ENCODE data around the gene AGBL1.
"Not testable (repeated sequence)": the region's sequence is repeated elsewhere in the genome, so short reads cannot be mapped to it uniquely, and the experiment has no call there.

AGBL1 gene

DNA sequence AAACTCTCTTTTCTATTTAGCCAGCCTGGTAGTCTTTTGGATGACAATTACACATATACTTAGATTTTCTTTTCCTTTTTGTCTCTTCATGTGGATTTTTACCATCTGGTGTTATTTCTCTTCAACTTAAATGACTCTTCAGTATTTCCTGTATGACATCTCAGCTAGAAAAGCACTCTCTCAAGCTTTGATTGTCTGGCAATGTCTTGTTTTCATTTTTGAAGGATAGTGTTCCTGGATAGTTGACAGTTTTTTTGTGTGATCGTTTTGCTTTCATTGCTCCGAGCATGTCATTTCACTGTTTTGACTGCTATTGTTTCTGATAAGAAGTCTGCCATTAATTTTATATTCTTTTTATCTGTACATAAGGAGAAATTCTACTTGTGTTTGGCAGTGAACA is 766.4 kb downstream of the AGBL1 start:
- DNase-seq, result no peak

DNA sequence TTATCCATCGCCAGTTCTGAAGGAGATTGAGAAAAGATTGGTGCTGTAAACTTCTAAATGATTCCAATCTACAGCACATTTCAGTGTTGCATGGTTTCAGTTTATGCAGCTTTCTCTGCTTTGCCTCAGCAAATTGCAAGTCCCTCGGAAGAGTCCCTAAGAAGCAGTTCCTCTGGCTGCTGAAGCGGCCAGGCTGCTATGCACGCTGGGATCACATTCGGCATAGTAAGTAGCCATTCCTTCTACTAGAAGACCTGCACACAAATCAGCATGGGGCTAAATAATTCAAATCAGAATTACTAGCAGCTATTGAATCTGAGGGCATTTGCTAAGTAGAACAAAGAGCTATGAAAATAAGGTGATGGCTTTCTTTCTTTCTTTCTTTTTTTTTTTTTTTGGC is 769.5 kb downstream of the AGBL1 start:
- DNase-seq, result no peak

DNA sequence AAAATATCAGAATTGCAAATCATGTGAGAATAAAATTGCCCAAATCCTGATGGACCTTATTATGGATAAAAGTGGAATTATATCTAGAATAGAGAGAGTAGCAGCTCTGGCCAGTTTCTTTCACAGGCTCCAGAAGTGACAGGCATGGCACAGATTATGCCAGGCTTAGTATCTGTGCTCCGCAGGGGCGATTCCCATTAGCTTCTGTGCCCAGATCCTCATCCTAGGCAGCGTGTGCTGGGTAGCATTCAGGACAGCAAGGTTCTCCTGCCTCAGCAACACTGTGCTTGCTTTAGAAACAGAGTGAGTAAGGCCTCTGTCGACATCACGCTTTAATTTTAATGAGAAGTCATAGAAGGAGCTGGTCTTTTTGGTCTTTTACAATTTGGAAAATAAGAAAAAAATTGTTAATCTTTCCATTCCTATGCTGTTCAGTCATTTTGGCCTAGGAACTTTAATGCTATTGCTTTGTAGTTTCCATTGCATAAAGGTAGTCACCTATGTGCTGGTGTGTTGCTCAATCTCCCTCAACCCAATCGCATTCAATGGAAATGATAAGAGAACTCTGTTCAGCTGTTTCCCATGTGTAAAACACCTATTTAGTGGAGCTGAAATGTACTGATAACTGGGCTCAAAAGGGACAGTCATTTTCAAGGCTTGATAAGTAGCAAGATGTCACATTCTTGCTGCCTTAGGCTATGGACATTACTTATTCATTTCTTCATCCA is 770.1 kb downstream of the AGBL1 start:
- DNase-seq, result no peak

DNA sequence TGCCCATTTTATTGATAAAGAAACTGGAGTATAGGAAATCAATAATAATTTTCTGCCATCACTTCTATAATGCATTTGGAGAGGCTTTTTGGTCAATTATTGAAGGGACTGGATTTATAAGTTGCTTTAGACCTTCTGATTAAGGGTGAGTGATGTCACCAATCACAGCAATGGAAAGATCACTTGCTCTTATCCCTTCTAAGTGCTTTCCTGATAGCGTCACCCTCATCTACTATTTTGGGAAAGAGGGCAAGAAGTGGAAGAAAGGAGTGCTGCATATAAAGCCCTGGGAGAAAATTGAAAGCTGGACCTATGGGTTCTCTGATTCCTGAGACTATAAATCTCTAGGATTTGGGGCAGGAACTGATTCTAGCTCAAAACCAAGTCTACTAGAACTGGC is 771.3 kb downstream of the AGBL1 start:
- no peak for DNase-seq

DNA sequence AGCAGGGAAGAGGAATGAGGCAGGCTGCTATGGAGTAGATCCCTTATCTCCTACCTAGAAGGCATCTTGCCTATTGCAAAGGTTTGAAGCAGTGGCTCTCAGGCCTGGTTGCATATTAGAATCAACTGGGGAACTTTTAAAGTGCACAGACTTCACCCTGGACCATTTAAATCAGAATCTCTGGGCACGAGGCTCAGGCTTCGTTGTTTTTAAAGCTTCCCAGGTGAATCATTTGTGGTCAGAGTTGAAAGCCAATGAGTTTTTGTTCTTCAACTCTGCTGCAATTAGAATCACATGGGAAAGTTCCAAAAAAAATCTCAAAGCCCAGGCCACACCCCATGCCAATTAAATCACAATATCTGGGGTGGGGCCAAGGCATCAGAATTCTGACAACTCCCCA is 773.1 kb downstream of the AGBL1 start:
- DNase-seq, result no peak

DNA sequence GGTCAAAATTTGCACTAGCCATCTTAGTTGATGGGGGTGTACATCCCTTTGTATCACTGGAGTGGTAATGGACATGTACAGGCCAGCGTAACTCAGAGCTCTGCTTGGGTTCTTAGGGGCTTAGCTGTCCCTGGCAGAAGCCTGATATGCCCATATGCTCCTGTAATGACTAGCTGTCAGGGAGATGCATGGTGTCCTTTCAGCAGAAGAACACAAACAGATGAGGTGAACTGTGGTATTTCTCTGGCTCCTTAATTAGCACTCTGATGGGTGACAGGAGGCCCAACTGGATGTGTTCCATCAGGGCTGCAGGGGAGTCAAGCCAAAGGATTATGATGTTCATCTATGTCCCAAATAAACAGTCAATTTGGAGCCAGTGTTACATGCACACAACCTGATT is 774.5 kb downstream of the AGBL1 start:
- no peak for DNase-seq

DNA sequence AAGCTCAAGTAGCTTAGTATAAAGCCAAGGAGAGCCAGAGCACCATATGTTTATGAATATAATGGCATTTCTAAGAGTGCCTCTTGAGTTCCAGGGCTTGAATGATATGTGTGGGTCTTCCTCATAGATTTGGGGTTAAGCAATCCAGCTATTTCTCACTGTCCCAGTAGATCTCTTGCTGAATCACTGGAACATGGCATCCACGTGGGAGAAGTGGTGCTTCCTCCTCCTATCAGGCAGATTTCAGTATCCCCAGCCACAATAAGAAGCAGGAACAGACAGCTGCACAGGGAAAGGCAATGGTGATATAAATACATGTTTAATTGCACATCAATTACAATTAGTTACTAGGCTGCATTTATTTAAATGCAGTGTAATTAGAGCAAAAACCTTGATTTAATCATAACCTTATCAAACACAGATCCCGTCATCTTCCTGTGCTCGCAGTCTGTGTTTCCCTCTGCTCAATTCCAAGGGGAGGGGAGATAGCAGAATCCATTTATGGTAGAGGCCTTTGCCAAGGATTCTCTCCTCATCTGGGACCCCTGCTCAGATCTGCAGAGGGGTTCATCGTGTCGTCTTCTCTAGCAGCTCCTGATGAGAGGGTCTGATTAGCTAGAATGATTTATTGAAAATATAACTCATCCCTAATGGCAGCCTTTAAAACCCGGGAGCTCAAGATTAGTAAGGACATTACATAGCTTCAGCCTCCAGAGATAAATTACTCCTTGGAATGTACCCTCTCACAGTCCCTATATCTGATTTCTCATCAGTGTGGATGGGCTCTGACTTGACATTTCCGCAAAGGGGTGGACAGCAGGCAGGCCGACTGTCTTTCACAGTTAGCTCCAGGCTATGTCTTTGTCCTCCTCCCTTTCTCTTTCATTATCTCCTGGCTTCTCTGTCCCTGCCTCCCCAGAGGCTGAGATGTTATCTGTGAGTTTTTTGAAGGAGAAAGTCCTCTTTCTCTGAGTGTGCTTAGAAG is 775.9 kb downstream of the AGBL1 start:
- no peak for DNase-seq

DNA sequence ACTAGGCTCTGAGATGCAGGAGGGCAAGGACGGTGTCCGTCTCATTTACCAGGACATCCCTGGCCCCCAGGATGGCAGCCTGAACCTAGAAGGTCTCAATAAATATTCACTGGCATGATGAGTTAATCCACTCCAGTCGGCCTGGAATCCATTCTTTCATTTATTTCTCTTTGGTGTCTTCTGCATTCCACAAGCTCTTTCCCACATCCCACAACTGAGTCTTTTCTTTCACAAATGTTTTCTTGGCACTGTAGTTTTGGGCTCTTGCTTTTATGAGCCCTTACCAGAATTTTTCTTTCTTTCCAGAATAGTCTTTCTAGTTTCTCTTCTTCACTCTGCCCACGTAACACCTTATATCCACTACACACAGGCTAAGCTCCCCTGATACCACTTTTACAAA is 778.0 kb downstream of the AGBL1 start:
- DNase-seq, result no peak

DNA sequence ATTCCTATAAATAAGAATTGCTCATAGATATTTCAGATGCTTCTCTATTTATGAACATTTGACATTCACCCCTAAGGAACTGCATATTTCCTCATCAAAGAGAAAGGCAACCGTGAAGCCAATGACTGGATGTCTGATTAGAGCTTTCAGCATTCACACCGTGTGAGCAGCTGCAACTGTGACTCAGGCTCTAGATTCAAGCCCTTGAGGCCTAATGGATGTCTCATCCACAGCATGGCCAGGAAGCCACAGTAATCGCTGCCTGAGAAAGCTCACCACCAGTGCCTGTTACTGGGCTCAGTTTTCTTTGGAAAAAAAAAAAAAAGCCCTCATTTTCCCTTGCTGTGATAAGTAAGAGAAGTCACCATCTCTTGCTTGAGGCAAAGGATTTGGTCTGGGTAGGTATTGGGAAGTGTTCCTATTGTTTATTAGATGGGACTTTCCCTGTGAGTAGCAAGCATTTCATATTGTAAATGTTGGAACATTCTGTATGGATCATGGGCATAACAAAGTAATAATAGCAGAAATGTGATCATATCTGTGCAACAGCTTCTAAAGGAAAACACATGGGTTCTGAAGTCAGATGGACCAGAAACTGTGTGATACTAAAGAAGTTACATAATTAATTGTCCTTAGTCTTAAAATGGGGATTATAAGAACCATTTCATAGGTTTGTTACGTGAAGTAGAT is 783.7 kb downstream of the AGBL1 start:
- DNase-seq, result no peak

DNA sequence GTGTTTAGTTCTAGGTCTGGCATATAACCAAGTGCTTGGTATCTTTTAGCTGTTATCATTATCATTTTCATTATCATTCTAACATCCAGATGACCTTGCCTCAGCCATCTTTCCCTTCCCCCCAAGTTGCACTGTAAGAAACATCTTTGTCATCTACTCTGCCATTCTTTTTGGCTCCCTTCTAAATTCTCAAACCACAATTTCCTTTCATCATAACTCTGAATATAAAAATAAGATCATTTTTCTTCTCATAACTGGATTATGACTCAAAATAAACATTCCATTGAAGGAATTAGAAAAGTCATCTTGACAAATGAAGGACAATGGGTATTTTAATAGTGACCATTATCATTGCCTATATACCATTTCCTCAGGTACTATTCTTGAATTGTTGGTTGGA is 786.2 kb downstream of the AGBL1 start:
- no peak for DNase-seq

DNA sequence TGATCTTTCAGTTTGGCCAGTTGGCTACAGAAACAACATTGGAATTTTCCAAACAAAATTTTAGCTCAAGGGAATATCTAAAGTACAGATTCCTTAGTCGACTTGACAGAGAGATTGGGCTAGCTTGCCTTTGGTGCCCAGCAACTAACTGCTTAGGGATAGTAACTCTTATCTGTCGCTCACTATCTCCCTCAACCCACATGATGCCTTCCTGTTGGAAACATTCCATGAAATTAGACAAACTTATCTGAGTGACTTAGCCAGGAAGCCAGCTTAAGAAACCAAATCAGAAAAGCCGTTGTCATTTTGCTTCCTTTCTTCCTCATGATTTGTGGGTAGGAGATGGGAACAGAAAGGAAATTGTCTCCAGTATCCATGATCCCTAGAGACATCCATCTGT is 791.2 kb downstream of the AGBL1 start:
- no peak for DNase-seq

DNA sequence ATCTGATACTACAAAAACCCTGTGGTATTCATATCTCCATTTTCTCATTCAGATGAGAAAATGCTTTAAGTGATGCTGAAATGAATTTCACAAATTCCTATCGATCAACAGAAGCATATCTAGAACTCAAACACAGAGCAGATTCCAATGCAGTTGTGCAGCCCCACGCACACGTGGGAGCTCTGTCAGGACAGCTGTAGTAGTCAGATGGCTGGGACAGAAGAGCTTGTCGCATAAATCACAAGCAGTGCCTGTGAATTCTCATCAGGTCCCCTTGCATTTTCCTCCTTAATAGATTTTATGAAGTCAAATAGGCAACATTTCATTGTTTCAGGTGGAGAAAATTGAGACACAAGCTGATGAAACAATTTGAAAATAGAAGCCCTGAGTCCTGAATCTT is 792.3 kb downstream of the AGBL1 start:
- DNase-seq, result no peak

DNA sequence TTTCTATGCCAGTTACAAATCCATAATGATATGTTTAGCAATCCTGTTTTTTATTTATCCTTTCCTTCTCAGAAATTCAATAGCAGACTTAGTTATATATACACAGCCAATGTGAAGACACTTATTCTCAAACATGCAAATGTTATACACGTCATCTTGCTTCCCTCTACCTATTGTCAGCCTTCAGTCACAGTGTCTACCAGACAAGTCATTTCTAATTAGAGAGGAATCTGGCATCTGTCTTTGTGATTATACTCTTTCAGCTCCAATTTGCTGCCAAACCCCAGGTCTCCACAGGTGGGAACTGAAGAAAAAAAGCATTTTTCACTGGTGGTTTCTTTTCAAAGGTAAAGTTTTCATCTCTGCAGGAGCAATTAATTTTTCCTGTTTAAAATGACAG is 793.1 kb downstream of the AGBL1 start:
- DNase-seq, result no peak

DNA sequence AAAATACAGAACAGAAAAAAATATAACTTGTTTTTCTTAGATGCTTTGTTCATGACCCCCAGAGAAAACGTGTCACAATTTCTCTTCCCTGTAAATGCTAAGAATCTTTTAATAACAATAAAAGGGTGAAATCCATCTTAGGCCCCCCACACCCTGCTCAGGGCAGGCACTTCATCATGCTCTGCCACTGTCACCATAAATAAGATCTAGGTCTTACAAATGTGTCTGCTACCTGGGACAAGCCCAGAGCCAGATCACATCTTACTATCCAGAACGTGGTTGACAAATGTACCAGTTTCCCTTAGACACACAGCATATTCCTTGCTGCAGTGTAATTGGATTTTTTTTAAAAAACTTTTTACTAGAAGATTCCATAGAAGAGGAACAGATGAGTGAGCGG is 795.4 kb downstream of the AGBL1 start:
- no peak for DNase-seq

DNA sequence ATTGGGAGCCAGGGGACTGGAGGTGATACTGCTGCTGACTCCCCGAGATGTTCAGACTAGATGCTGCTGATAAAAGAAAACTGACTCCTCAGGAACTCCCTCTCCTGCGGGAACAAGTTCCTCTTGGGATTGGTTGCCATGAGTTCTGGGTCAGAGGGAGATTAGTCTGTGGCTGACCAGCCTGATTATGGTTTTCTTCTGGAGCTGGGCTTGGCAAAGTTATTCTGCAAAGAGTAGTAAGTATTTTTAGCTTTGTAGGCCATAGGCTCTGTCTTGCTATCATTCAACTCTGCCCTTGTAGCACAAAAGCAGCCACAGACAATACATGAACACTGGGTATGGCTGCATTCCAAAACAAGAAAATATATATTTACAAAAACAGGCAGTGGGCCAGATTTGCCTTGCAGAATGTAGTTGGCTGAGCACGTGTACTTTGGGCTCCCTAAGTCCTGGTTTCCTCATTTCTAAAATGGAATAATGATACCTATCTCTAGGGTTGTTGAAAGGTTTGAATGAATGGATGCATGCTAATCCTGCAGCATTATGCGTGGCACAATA is 796.8 kb downstream of the AGBL1 start:
- no peak for DNase-seq

DNA sequence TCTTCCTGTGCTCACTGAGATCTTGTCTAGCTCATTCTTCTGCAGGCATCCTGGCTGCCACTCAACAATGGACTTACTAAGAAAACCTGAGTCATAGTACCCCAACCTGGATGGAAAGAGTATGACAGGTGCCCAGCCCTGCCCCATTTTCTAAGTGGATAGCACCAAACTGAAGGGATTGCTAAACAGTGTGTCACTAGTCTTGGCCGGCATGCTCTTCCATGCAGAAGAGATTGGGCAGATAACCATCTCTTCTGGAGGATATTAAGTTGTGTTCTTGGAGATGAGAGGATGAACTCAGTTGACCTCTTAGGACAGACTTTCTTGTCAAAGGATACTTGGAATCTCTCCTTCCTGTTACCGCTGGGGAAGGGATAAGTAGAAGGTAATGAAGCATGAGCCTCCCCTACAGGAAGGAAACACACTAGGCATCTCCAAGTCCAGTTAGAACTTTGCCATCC is 797.5 kb downstream of the AGBL1 start:
- no peak for DNase-seq

DNA sequence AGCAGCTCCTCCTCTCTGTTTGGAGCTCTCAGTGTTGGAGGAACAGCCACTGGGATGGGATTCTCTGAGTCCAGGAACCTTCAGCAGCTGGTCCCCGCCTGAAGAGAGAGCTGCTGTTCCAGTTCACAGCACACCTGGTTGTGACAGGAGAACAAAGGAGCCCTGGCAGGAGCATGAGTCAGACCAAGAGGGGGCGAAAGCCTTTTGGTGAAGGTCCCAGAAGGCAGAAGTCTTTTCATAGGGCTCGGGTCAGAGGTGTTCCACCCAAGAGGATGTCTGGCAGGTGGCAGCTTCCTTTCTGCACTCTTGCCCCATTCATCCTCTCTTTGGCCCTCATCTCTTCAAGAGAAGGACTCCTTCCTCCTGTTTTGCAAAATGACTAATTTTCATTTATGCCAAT is 799.2 kb downstream of the AGBL1 start:
- not testable (repeated sequence) for DNase-seq

DNA sequence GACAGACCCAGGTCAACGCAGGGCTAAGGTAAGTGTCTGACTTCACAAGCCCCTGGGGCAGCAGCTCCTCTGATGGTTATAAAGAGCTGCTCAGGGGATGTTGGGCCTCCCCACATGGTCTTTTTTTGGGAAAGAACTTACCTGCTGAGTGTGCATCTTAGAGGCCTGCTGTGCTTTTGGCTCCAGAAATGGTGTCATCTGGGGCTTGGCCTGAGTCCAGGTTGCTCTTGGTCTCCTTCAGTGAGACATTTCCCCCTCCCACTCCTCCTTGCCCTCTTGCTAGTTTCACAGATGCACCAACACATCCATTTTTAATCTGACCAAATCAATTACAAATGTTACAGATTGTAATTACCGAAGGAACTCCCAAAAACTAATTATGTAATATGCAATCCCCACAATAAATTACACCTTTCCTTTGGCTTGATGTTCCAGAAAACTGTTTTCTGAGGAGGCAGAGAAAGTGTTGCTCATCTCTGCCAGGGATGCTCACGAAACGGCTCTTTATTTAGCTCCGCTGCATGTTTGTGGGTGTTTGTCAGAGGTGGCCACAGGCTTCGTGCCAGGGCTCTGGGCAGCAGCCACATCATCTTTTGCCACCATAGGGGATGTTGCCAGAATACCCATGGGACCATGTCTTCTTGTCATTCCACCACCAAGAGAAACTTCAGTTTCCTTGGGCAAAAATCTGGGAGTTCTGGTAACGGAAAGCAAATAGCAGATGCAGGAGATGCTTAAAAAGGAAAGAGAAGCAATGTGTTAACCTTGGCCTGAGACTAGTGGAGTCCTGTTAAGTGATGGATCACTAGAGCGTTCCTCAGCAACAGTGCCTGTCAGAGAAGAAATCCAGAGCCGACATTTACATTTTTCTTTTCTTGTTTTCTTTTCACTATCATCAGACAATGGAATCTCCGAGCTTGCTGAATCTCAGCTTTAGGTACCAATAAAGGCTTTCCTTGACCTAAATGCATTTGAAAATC is 799.9 kb downstream of the AGBL1 start:
- no peak for DNase-seq

DNA sequence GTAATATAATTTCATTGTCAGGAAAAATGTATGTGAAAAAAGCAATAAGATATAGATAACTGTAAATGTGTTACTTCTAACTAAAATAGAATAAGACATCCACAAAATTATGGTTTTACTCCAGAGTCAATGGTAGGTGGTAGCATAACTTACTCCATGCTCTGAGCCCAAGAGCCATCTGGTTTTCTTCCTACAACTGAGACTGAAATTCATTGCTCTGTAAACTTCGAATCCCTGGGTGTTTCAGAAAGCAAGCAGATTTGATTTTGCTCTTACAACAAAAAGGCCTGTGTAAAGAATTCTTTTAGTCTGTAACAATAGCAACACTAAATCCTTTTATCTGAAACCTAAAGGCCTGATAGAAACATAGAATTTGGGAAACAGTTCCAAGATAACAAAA is 805.9 kb downstream of the AGBL1 start:
- no peak for DNase-seq

DNA sequence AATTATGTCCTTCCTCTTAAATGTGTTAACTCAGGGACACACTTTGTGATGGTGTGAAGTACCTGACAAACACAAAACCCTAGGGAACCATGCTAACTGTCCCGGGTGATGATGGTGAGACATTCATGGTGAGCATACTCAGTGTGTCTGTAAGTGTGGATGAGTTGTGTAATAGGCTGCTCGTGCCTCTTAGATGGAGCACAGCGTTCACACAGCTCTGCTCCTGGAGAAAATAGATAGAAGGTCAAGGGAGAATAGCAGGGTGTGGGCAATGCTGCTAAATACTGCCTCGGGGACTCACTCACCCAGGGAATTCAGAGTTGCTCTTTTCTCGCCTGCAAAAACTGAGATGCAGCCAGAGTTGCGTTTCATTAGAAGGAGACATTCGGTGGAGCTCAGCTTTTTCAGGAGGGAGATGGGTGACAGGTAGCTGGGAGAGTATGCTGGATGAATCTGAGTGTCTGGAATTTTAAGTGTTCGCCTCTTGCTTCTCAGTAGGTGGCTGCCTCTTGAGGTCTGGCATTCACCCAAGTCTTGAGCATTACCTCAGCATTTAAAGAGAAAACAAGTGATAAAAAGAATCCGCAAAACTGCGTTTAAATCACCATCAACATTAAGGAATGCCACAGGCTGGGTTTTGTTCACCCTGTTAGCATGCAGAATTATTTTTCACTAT is 813.2 kb downstream of the AGBL1 start:
- DNase-seq, result peak; percentile 8

DNA sequence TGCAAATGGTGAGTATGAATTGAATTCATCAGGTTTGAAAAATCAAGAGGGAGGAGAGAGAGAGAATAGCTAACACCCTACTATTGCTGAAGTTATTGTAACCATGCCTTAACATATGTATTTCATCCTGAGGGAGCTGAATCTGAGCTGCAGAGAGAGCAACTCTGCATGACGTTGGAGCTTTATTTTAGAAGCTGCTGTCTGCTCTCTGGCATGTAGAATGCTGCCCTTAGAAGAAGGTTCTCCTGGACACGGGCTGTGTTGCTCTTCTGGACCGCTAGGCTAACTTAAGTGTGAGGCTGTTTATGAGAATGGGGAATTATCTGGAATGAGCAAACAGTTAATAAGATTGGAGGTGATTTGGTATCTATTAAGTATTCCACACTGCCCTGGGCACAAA is 814.6 kb downstream of the AGBL1 start:
- no peak for DNase-seq
